HG02973 (cell line): ENCODE measurements around the gene AATK.
"Not testable (repeated sequence)": the region's sequence is repeated elsewhere in the genome, so short reads cannot be mapped to it uniquely, and the experiment has no call there.

ENCODE experiments used
- ATAC-seq: cut with Tn5 transposase; IDR thresholded peaks from one replicate; pipeline ENCODE4 v1.9.1; 2021; ENCODE audit warnings: moderate library complexity; ENCODE audit not compliant: unreplicated experiment

The AATK gene

GRCh38 chr17:81148986-81149533 lies 17.0 kb downstream of the AATK start:
- ATAC-seq: no peak

DNA sequence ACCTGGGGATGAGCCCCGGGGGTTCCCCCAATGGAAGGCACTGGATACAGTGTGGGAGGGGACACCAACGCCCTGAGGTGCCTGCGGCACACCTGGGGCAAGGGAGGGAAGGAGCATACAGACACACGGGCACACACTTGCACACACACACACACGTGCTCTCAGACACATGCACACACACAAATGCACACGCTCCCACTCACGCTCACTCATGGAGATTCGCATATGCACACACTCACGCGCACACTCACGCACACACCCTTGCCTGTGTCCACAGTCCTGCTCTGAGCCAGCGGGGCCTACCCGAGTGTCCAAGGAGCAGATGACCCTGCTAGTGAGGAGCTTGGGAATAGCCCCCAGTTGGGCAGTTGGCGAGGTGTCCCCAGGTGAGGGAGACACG lies 17.4 kb downstream of the AATK start:
- no peak for ATAC-seq

DNA sequence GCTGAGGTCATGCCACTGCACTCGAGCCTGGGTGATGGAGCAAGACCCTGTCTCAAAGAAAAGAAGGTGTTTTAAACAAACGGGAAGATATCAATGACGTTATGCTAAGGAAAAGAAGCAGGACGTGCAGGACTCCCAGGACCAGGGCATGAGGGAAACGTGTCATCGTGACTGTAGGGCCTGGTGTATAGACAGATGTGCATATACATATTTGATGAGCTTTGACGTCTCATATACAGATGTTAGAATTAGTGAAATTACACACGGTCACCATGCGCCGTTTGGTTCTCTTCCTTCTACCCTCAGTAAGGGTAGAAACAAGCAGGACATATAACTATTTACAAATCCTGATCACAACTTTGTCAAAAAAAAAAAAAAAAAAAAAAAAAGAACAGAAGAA lies 18.3 kb downstream of the AATK start:
- ATAC-seq: no peak

GRCh38 chr17:81146208-81146607 lies 19.8 kb downstream of the AATK start:
- not testable (repeated sequence) for ATAC-seq

GRCh38 chr17:81144423-81144781 lies 21.6 kb downstream of the AATK start:
- ATAC-seq: no peak

DNA sequence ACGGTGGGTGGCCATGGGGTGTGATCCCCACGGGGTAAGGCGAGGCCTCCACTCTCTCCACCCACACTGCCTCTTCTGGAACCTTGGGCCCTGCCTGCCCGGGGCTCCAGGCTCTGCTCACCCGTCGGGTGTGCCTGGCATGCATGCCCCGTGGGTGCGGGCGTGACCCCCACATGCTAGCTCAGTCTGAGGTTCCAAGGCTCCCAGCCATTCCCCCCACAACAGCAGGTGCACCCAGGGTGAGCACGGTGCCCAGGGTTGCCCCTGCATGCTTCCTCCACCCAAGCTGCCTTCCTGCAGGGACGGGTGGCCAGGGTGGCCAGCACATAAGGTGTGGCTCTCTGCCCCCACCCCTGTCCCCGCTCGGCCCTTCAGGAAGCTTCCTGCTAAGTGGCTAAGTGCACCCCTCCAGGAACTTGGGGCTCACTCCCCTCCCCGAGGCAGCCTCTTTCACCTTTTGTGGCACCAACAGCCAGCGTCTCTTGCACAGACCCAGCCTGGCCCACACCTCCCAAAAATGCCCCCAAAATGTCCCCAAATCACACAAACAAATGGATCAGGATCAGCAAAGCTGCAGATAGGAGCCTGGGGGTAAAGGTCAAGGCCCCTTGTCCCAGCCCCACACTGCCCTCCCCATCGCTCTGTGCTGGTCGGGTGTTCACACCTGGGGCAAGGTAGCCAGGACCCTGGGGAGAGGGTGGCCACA lies 22.2 kb downstream of the AATK start:
- ATAC-seq: no peak

DNA sequence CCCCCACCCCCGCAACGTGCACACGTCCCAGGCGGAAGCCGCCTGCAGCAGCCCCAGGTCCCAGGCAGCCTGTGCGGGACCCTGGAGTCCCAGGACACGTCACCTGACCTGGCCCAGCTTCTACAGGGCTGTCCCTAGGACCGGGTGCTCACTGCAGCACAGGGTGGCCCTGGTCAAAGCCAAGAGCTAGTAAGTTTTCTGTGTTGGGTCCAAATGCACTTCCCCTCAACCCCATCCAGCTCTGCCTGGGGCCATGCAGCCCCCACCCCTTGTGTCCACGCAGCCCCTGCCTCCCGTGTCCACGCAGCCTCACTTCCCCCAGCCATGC lies 22.9 kb downstream of the AATK start:
- no peak for ATAC-seq

GRCh38 chr17:81142301-81143199 lies 23.5 kb downstream of the AATK start:
- no peak for ATAC-seq

GRCh38 chr17:81140695-81141094 lies 25.3 kb downstream of the AATK start:
- no peak for ATAC-seq

GRCh38 chr17:81140018-81140417 lies 26.0 kb downstream of the AATK start:
- ATAC-seq: no peak

DNA sequence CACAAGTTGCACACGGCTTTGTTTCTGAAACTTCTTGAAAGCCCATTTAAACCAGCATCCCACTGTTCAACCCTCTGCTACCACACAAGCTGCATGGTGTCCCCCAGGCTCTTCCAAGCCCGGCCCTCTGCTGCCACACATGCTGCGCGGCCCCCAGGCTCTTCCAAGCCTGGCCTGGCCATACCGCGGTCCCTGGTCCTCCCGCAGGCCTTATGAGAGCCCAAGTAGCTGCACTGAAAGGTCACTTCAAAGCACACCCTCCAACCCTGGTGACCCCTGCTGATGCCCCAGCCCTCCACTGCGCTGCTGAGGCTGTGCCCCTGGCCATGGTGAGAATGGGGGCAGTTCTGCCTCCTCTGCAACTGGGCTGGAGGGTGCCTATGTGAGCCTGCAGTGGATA lies 26.6 kb downstream of the AATK start:
- ATAC-seq: no peak

GRCh38 chr17:81138500-81138899 lies 27.5 kb downstream of the AATK start:
- ATAC-seq: no peak

- ATAC-seq: no peak
Observed at GRCh38 chr17:81138083-81138482, 27.9 kb downstream of the AATK start.

DNA sequence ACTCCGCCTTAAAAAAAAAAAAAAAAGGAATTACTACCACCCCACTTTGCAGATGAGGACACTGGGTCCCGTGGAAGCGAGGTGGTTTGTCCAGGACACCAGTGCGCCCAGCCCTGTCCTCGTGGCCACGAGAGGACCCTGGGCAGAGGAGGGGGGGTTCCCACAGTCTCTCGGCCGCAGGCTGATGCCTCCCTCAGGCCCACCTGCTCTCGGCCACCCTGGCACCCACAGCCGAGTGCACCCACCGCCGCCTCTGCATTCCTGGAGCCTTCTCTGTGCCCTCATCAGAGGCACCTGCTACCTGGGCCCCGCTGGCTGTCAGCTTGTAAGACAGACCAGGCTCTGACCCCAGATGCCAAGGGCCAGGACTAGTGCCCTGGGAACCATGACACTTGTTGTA lies 28.8 kb downstream of the AATK start:
- no peak for ATAC-seq

DNA sequence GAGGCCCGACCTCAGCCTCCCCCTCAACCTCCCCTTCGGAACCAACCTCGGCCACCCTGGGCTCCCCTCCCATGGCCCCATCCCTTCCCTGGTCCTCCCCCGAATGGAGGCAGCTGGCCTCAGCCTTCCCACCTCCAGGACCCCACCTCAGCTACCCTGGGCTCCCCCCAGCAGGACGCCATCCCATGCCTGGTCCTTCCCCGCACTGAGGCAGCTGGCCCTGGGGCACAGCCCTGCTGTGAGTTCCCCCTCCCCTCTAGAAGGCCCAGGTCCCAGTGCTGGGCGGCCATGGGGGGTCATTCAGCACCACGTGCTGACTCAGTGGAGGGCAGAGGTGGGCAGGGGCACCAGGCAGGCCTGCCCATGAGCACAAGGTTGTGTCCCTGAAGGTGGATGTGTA lies 29.7 kb downstream of the AATK start:
- ATAC-seq: no peak

DNA sequence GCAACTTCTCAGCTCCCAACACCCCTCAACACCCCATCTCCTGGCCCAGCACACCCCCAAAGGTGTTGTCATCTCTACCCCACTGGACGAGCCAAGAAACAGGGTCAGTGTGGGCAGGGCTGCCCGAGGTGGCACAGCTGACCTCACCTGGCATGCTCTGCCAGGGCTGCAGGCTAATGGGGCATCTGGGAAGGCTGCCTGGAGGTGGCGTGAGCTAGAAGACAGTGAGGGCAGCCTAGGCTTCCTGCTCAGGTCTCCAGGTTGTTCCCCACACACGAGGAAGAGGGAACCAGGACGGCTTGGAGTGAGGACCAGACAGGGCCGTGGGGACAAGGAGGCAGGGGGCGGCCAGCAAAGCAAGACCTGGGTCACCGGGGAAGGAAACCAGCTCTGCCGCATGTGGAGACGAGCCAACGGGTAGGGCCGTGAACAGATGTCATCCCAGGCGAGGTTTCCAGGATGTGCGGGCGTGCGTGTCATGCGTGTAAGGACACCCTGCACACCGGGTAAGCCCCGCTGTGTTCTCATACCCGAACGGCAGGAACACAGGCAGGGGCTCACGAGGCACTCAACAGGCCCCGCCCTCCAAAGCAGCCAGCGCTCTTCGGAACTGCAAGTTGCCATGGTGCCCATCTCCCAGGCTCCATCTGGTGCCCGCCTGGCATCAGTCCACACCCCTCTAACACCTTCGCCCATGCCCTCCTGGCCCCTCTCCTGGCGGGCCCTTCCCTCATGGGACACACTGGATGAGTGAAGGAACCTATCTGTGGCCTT lies 30.3 kb downstream of the AATK start:
- no peak for ATAC-seq

- ATAC-seq: no peak
Observed at GRCh38 chr17:81134064-81134781, 31.8 kb downstream of the AATK start.

- no peak for ATAC-seq
Observed at GRCh38 chr17:81132770-81133723, 33.0 kb downstream of the AATK start.

DNA sequence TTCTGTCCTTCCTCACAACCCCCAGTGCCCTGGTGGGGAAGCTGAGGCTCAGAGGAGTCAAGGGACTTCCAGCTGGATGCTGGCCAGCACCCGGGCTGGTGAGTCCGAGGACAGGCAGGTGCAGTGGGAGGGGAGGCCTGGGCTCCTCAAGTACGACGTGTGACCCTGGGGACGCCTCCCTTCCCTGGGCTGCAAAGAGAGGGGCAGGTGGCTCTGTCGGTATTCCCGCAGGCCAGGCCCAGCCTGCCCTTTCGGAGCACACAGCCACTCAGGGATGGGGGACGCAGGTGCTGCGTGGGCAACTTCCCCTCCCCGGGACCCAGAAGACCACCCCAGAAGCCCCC lies 33.9 kb downstream of the AATK start:
- ATAC-seq: no peak
